ENCODE results near the gene MORC2. TPM values are rescaled to one million over a fixed set of nuclear protein-coding genes. Genes with fewer than 3 reads are reported as not detected.

The MORC2 gene
- total RNA-seq, 1 donor from 2014 or later: 50.1 TPM

DNA sequence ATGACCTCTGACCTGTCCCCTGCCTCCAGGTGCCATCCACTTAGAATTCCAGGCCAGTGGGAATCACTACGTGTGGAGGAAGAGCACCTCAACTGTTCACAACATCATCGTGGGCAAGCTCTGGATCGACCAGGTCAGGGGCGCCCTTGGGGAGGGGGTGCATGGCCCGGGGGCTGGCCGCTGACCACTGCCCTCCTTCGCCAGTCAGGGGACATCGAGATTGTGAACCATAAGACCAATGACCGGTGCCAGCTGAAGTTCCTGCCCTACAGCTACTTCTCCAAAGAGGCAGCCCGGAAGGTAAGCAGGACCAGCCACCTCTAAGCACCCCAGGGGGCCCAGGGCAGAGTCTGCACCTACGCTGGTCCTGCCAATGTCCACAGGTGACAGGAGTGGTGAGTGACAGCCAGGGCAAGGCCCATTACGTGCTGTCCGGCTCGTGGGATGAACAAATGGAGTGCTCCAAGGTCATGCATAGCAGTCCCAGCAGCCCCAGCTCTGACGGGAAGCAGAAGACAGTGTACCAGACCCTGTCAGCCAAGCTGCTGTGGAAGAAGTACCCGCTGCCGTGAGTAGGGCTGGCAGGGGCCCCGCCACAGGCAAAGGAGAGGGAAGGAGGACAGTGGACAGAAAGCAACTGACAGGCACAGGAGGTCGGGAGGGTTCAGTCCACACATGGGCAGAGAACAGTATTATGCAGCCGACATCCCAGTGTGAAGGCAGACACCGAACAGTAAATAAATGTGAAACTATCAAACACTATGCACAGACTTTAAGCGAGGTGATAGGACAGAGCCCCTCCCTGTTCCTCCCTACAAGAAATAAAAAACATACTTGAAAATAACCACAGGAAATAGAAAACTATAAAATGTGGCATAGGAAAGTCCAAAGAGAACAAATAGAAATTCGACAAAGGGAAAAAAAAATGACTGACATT lies 74.9 kb downstream of the MORC2 start:
- no peak for DNase-seq (ENCODE audit: low spot score, unreplicated experiment)
- Mint-ChIP-seq H3K27ac (no peak overlapping the region), H3K4me1 (ENCODE audit: low read depth) (no peaks in the 10 kb centered on the region), H3K4me3 (ENCODE audit: low read depth) (no peak overlapping the region), H3K36me3 (ENCODE audit: insufficient read depth) (peaks cover 15% of the 10 kb centered on the region), H3K27me3 (no peaks in the 10 kb centered on the region), H3K9me3 (ENCODE audit: low read depth) (peaks cover 3% of the 10 kb centered on the region)
- TF ChIP-seq, protein P1, sequence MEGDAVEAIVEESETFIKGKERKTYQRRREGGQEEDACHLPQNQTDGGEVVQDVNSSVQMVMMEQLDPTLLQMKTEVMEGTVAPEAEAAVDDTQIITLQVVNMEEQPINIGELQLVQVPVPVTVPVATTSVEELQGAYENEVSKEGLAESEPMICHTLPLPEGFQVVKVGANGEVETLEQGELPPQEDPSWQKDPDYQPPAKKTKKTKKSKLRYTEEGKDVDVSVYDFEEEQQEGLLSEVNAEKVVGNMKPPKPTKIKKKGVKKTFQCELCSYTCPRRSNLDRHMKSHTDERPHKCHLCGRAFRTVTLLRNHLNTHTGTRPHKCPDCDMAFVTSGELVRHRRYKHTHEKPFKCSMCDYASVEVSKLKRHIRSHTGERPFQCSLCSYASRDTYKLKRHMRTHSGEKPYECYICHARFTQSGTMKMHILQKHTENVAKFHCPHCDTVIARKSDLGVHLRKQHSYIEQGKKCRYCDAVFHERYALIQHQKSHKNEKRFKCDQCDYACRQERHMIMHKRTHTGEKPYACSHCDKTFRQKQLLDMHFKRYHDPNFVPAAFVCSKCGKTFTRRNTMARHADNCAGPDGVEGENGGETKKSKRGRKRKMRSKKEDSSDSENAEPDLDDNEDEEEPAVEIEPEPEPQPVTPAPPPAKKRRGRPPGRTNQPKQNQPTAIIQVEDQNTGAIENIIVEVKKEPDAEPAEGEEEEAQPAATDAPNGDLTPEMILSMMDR (IDR thresholded peaks at IDR 0.05; ENCODE audit: unreplicated experiment): no peak

DNA sequence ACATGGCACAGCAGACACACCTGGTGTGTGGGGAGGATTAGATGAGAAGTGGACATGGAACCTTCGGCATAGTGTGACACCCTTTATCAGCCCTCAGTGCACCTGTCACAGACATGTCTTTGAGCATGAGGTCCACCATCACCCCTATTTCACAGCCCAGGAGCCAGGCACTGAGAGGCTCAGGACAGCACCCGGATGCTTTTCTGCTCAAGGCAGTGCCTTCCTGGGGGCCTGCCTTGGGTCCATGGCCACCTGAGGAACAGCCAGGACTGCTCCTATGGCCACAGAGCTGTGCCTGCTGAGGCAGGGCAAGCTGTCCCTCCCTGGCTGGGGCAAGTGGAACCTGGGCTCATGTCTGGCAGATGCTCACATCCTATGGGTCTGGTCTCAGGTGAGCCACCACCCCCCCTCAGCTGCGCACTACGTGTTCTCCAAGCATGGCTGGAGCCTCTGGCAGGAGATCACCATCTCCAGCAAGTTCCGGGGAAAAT lies 75.8 kb downstream of the MORC2 start:
- H3K27me3 Mint-ChIP-seq: no peaks in the 10 kb centered on the region
- TF ChIP-seq, protein P1 (IDR thresholded peaks at IDR 0.05; ENCODE audit: unreplicated experiment): no peak
- peaks cover 13% of the 10 kb centered on the region for H3K36me3 Mint-ChIP-seq (ENCODE audit: insufficient read depth)
- H3K27ac Mint-ChIP-seq: no peak overlapping the region
- no peaks in the 10 kb centered on the region for H3K4me1 Mint-ChIP-seq (ENCODE audit: low read depth)
- H3K9me3 Mint-ChIP-seq (ENCODE audit: low read depth): no peaks in the 10 kb centered on the region
- H3K4me3 Mint-ChIP-seq (ENCODE audit: low read depth): no peak overlapping the region
- DNase-seq (ENCODE audit: low spot score, unreplicated experiment): no peak

DNA sequence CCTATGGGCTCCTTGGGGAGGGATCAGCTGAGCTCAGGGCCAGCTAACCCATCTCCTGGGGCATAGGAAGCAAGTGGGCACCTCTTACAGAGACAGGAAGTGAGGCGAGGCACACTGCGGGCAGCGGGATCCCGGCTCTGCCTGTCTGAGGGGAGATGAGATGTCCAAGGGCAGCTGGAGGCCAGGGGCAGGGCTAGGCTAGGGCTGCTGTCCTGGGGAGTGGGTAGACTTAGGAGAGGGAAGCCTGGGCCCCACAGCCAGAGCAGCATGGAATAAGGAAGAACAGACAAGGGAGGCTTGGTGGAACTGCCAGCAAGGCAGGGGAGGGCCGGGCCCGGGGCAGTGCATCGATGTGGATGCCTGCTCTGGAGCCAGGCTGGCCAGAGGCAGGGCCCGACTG lies 76.3 kb downstream of the MORC2 start:
- Mint-ChIP-seq H3K9me3 (ENCODE audit: low read depth) (no peaks in the 10 kb centered on the region), H3K4me1 (ENCODE audit: low read depth) (no peaks in the 10 kb centered on the region), H3K27ac (no peak overlapping the region), H3K4me3 (ENCODE audit: low read depth) (no peak overlapping the region), H3K27me3 (no peaks in the 10 kb centered on the region), H3K36me3 (ENCODE audit: insufficient read depth) (peaks cover 15% of the 10 kb centered on the region)
- DNase-seq (ENCODE audit: low spot score, unreplicated experiment): no peak
- TF ChIP-seq, protein P1 (IDR thresholded peaks at IDR 0.05; ENCODE audit: unreplicated experiment): no peak

DNA sequence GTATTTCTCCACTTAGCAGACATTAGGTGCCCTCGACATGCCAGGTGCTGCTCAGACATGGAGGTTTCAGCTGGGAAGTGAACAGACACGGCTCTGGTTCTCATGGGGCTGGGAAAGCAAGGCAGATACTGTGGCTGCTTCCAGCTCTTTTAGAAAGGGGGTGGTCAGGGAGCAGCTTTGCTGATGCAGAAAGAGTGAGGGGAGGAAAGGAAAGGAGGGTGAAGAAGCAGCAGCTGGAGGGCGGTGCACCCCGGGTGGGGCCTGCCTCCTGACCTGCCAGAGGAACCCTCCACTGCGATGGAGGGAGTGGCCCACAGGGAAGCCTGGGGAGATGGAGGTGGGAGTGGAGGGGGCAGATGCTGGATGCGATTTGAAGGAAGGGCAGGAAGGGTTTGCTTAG lies 76.8 kb downstream of the MORC2 start:
- Mint-ChIP-seq H3K4me1 (ENCODE audit: low read depth) (no peaks in the 10 kb centered on the region), H3K4me3 (ENCODE audit: low read depth) (no peak overlapping the region), H3K36me3 (ENCODE audit: insufficient read depth) (peaks cover 13% of the 10 kb centered on the region), H3K27me3 (no peaks in the 10 kb centered on the region), H3K27ac (no peak overlapping the region), H3K9me3 (ENCODE audit: low read depth) (no peaks in the 10 kb centered on the region)
- TF ChIP-seq, protein P1 (IDR thresholded peaks at IDR 0.05; ENCODE audit: unreplicated experiment): no peak
- DNase-seq (ENCODE audit: low spot score, unreplicated experiment): no peak

DNA sequence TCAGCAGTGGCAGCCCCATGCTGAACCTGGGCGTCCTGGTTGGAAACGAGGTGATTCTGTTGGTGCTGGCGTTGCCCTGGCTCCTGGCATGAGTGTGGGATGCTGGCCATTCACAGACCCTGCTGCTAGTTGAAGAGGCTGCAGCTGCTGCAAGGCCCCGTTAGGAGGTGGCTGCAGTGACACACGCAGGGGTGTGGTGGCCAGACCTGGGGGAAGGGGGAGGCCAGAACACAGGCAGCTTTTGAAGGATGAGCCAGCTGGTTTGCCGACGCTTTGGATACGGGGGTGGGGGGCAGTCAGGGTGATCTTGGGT lies 77.2 kb downstream of the MORC2 start:
- H3K27ac Mint-ChIP-seq: no peak overlapping the region
- H3K27me3 Mint-ChIP-seq: peaks cover 3% of the 10 kb centered on the region
- H3K9me3 Mint-ChIP-seq (ENCODE audit: low read depth): no peaks in the 10 kb centered on the region
- no peaks in the 10 kb centered on the region for H3K4me1 Mint-ChIP-seq (ENCODE audit: low read depth)
- TF ChIP-seq, protein P1 (IDR thresholded peaks at IDR 0.05; ENCODE audit: unreplicated experiment): no peak
- peaks cover 14% of the 10 kb centered on the region for H3K36me3 Mint-ChIP-seq (ENCODE audit: insufficient read depth)
- H3K4me3 Mint-ChIP-seq (ENCODE audit: low read depth): no peak overlapping the region
- DNase-seq (ENCODE audit: low spot score, unreplicated experiment): no peak
